Liver (tissue), 9 donors: ENCODE measurements around the gene FAM241B. TPM values are rescaled to one million over a fixed set of nuclear protein-coding genes. Genes with fewer than 3 reads are reported as not detected.

Source experiments
- DNase-seq: peaks from one replicate; pipeline ENCODE4 v3.0.0-alpha.2; 2017; ENCODE audit warnings: low spot score
- H3K27ac ChIP-seq, 2 donors: one replicate each; pipeline ENCODE4 v1.7.0; 2013; ENCODE audit warnings: inconsistent platforms in 2 of 2, low read length in 2 of 2, control low read depth in 1 of 2, low read depth in 1 of 2, mild to moderate bottlenecking in 1 of 2
- H3K27me3 ChIP-seq, 4 donors: one replicate each; pipeline versions ENCODE4 v1.6.1 to v1.7.0; 2013; ENCODE audit warnings: low read length in 3 of 4, inconsistent platforms in 1 of 4, mild to moderate bottlenecking in 1 of 4, moderate library complexity in 1 of 4; ENCODE audit not compliant: control insufficient read depth in 4 of 4, insufficient read depth in 4 of 4
- H3K36me3 ChIP-seq, 4 donors: one replicate each; pipeline versions ENCODE4 v1.6.1 to v1.7.0; 2013; ENCODE audit warnings: low read length in 3 of 4, mild to moderate bottlenecking in 3 of 4, low read depth in 1 of 4, moderate library complexity in 1 of 4; ENCODE audit not compliant: control insufficient read depth in 4 of 4, insufficient read depth in 3 of 4
- H3K4me1 ChIP-seq, 4 donors: one replicate each; pipeline versions ENCODE4 v1.6.1 to v1.7.0; 2013; ENCODE audit warnings: low read length in 3 of 4, mild to moderate bottlenecking in 3 of 4, moderate library complexity in 1 of 4; ENCODE audit not compliant: control insufficient read depth in 4 of 4, insufficient read depth in 4 of 4
- H3K4me3 ChIP-seq, 3 donors: one replicate each; pipeline versions ENCODE4 v1.6.1 to v1.7.0; 2013; ENCODE audit warnings: low read length in 3 of 3, control low read depth in 1 of 3, low read depth in 1 of 3, mild to moderate bottlenecking in 1 of 3
- H3K9ac ChIP-seq, 2 donors: one replicate each; pipeline ENCODE4 v1.7.0; 2013; ENCODE audit warnings: low read length in 2 of 2, mild to moderate bottlenecking in 2 of 2, moderate library complexity in 2 of 2, control low read depth in 1 of 2, low read depth in 1 of 2
- H3K9me3 ChIP-seq, 4 donors: one replicate each; pipeline versions ENCODE4 v1.6.1 to v1.7.0; 2013; ENCODE audit warnings: low read length in 3 of 4; ENCODE audit not compliant: control insufficient read depth in 4 of 4
- ATF3 ChIP-seq: IDR thresholded peaks from 2 replicates; pipeline ENCODE4 v1.6.1; 2016; ENCODE audit warnings: antibody characterized with exemption
- CTCF ChIP-seq: fragments of 150-350 bp; IDR thresholded peaks from 2 replicates; pipeline ENCODE4 v1.5.1; 2017; ENCODE audit warnings: improper control_type of control experiment, low read depth, low read length; ENCODE audit not compliant: missing input control
- EGR1 ChIP-seq, 2 donors: IDR thresholded peaks; 2 replicates each; pipeline ENCODE4 v1.6.1; 2016 to 2018; ENCODE audit warnings: antibody characterized with exemption in 2 of 2, low read depth in 2 of 2
- FOXA1 ChIP-seq: IDR thresholded peaks from 2 replicates; pipeline ENCODE4 v1.6.1; 2016; ENCODE audit warnings: antibody characterized with exemption
- FOXA2 ChIP-seq: IDR thresholded peaks from 2 replicates; pipeline ENCODE4 v1.6.1; 2016; ENCODE audit warnings: antibody characterized with exemption
- GABPA ChIP-seq, 2 donors: IDR thresholded peaks in 1 of 2; conservative IDR thresholded peaks in 1 of 2; 2 replicates each; pipeline ENCODE4 v1.6.1; 2016; ENCODE audit warnings: antibody characterized with exemption in 2 of 2, mild to moderate bottlenecking in 1 of 2, moderate library complexity in 1 of 2
- HNF4A ChIP-seq, 2 donors: conservative IDR thresholded peaks; 2 replicates each; pipeline ENCODE4 v1.6.1; 2016; ENCODE audit warnings: antibody characterized with exemption in 2 of 2, mild to moderate bottlenecking in 2 of 2
- HNF4G ChIP-seq: IDR thresholded peaks from 2 replicates; pipeline ENCODE4 v1.6.1; 2016; ENCODE audit warnings: antibody characterized with exemption
- JUND ChIP-seq, 2 donors: IDR thresholded peaks; 2 replicates each; pipeline ENCODE4 v1.6.1; 2016; ENCODE audit warnings: antibody characterized with exemption in 2 of 2
- MAX ChIP-seq: IDR thresholded peaks from 2 replicates; pipeline ENCODE4 v1.6.1; 2016; ENCODE audit warnings: antibody characterized with exemption
- NR2F2 ChIP-seq: IDR thresholded peaks from 2 replicates; pipeline ENCODE4 v1.6.1; 2016; ENCODE audit warnings: antibody characterized with exemption
- RAD21 ChIP-seq, 2 donors: IDR thresholded peaks; 2 replicates each; pipeline ENCODE4 v1.6.1; 2016; ENCODE audit warnings: antibody characterized with exemption in 2 of 2, mild to moderate bottlenecking in 2 of 2
- REST ChIP-seq: IDR thresholded peaks from 2 replicates; pipeline ENCODE4 v1.6.1; 2016; ENCODE audit warnings: antibody characterized with exemption, mild to moderate bottlenecking
- RXRA ChIP-seq, 2 donors: IDR thresholded peaks; 2 replicates each; pipeline ENCODE4 v1.6.1; 2017 to 2018; ENCODE audit warnings: antibody characterized with exemption in 2 of 2, mild to moderate bottlenecking in 1 of 2
- SP1 ChIP-seq: IDR thresholded peaks from 2 replicates; pipeline ENCODE4 v1.6.1; 2018; ENCODE audit warnings: antibody characterized with exemption, mild to moderate bottlenecking
- TAF1 ChIP-seq: conservative IDR thresholded peaks from 2 replicates; pipeline ENCODE4 v1.6.1; 2016; ENCODE audit warnings: antibody characterized with exemption, mild to moderate bottlenecking
- YY1 ChIP-seq: IDR thresholded peaks from 2 replicates; pipeline ENCODE4 v1.6.1; 2016; ENCODE audit warnings: antibody characterized with exemption, mild to moderate bottlenecking
- ZBTB33 ChIP-seq: IDR thresholded peaks from 2 replicates; pipeline ENCODE4 v1.6.1; 2016; ENCODE audit warnings: antibody characterized with exemption
- WGBS: extraction: QIAGEN DNeasy Blood & Tissue Kit; methylation state at CpG from one replicate; pipeline ENCODE4 v1.1.7; 2013; 5-methylcytosine and 5-hydroxymethylcytosine counted together
- polyA plus RNA-seq, 2 donors: library from polyadenylated mRNA; stranded (reverse) in 1 of 2; unstranded in 1 of 2; fragments of 200-250 nt in 1 of 2; fragments of >200 nt in 1 of 2; fragmentation: Nextera tagmentation in 1 of 2; extraction: Ambion mirVana in 1 of 2; gene quantifications; one replicate each; pipeline versions ENCODE4 v1.2.1 to v1.2.3, GENCODE V29; 2013 to 2015
- total RNA-seq, 2 donors: library from RNA; depleted of rRNA; stranded (reverse); fragments of >200 nt; gene quantifications; one replicate each; pipeline ENCODE4 v1.2.3, GENCODE V29; 2014
- donor health status: healthy.
- donor health status: healthy.
- donor health status: healthy.
- donor health status: healthy.
- donor health status: healthy.

FAM241B gene
- total and polyA plus RNA-seq, 4 donors: 0.84 to 2.5 (median 1.7) TPM

GRCh38 chr10:69657866-69658265, 27.8 kb downstream of the FAM241B start:
- 91% methylated on average over 10 of the region's 10 CpGs for WGBS
- H3K36me3 ChIP-seq: no peaks in the 10 kb centered on the region
- H3K27ac ChIP-seq: no peak overlapping the region
- no peak for TF ChIP-seq RXRA (IDR thresholded peaks at IDR 0.05)
- no peak for TF ChIP-seq FOXA1
- no peak for TF ChIP-seq GABPA (IDR thresholded peaks at IDR 0.05 in 1 of 2, conservative IDR thresholded peaks at IDR 0.05 in 1 of 2)
- TF ChIP-seq YY1: no peak
- no peak for TF ChIP-seq FOXA2
- no peak for TF ChIP-seq SP1
- TF ChIP-seq JUND (IDR thresholded peaks at IDR 0.05): no peak
- no peak for TF ChIP-seq HNF4A (conservative IDR thresholded peaks at IDR 0.05)
- TF ChIP-seq RAD21 (IDR thresholded peaks at IDR 0.05): no peak
- no peak for TF ChIP-seq MAX
- no peak for TF ChIP-seq REST
- TF ChIP-seq TAF1: no peak
- no peak for TF ChIP-seq HNF4G
- TF ChIP-seq EGR1 (IDR thresholded peaks at IDR 0.05; ENCODE audit: low read depth in 2 of 2): no peak
- TF ChIP-seq NR2F2: no peak
- TF ChIP-seq ATF3: no peak
- no peak for TF ChIP-seq ZBTB33
- H3K9me3 ChIP-seq: no peaks in the 10 kb centered on the region
- H3K9ac ChIP-seq: no peak overlapping the region
- no peak for DNase-seq
- no peaks in the 10 kb centered on the region for H3K27me3 ChIP-seq
- no peak overlapping the region for H3K4me3 ChIP-seq
- H3K4me1 ChIP-seq: peaks cover 0 to 2% (median 0%) of the 10 kb centered on the region in 4 donors

GRCh38 chr10:69659241-69660038, 29.4 kb downstream of the FAM241B start:
- no peak overlapping the region for H3K9ac ChIP-seq
- no peaks in the 10 kb centered on the region for H3K9me3 ChIP-seq
- H3K4me1 ChIP-seq: peaks cover 0 to 2% (median 0%) of the 10 kb centered on the region in 4 donors
- DNase-seq: no peak
- H3K4me3 ChIP-seq: no peak overlapping the region
- no peak overlapping the region for H3K27ac ChIP-seq
- no peaks in the 10 kb centered on the region for H3K27me3 ChIP-seq
- 75% methylated on average over 13 of the region's 13 CpGs for WGBS
- H3K36me3 ChIP-seq: no peaks in the 10 kb centered on the region
- no peak for TF ChIP-seq NR2F2
- TF ChIP-seq YY1: no peak
- TF ChIP-seq ZBTB33: no peak
- TF ChIP-seq SP1: no peak
- TF ChIP-seq JUND (IDR thresholded peaks at IDR 0.05): no peak
- TF ChIP-seq HNF4A (conservative IDR thresholded peaks at IDR 0.05): no peak
- TF ChIP-seq TAF1: no peak
- no peak for TF ChIP-seq MAX
- no peak for TF ChIP-seq FOXA1
- no peak for TF ChIP-seq RAD21 (IDR thresholded peaks at IDR 0.05)
- TF ChIP-seq RXRA (IDR thresholded peaks at IDR 0.05): no peak
- TF ChIP-seq CTCF: no peak
- TF ChIP-seq HNF4G: no peak
- TF ChIP-seq GABPA (IDR thresholded peaks at IDR 0.05 in 1 of 2, conservative IDR thresholded peaks at IDR 0.05 in 1 of 2): no peak
- TF ChIP-seq EGR1 (IDR thresholded peaks at IDR 0.05; ENCODE audit: low read depth in 2 of 2): no peak
- no peak for TF ChIP-seq FOXA2
- TF ChIP-seq ATF3: no peak
